ENCODE data around the gene NCAM1. TPM values are rescaled to one million over a fixed set of nuclear protein-coding genes. Genes with fewer than 3 reads are reported as not detected.

Gene NCAM1
- total and polyA plus RNA-seq, 2 donors (not counting 1 experiment from before 2014, with no cell fraction given) = 0.17 to 2.6 TPM

DNA sequence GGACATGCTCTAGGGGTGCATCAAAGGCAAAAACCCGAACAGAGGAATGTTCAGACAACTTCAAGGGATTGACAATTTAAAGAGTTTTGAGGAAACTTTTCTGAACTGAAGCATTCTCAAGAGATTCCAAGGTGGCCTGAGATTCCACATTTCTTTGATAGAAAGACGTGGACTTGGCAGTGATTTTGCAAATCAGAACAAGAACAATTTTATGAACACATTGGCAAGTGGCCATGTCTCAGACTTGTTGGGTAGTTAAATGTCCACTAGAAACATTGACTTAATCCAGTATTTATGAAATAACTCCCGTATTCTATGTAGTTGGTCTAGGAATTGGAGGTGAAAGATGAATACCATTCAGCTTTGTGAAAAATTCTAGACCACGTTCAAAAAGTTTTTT lies 13.8 kb downstream of the NCAM1 start:
- H2AFZ ChIP-seq (ENCODE audit: low read length) = no peak overlapping the region
- H3K36me3 ChIP-seq (ENCODE audit: control insufficient read depth, insufficient read depth, low read length) = no peaks in the 10 kb centered on the region
- H3K9ac ChIP-seq (ENCODE audit: insufficient read depth, low read length) = no peak overlapping the region
- H3K79me2 ChIP-seq (ENCODE audit: control insufficient read depth, insufficient read depth, low read length) = no peaks in the 10 kb centered on the region
- H3K4me3 ChIP-seq (replicated peaks in 1 of 4; ENCODE audit: control extremely low read depth in 1 of 4, insufficient read depth in 1 of 4, low read depth in 3 of 4, low read length in 4 of 4) = no peak overlapping the region
- H3K27ac ChIP-seq (ENCODE audit: insufficient read depth, low read length) = no peak overlapping the region
- no peaks in the 10 kb centered on the region for H3K27me3 ChIP-seq (ENCODE audit: control insufficient read depth, insufficient read depth, low read length)
- no peaks in the 10 kb centered on the region for H4K20me1 ChIP-seq (ENCODE audit: control insufficient read depth, extremely low read depth, insufficient read depth, low read length)
- no peak for DNase-seq (ENCODE audit: low read depth in 2 of 2)
- H3K4me1 ChIP-seq (ENCODE audit: control insufficient read depth, extremely low read depth, insufficient read depth, low read length) = no peaks in the 10 kb centered on the region
- no peaks in the 10 kb centered on the region for H3K9me3 ChIP-seq (ENCODE audit: control insufficient read depth, insufficient read depth, low read depth, low read length)
- TF ChIP-seq EZH2 (IDR thresholded peaks at IDR 0.05; ENCODE audit: low read length, missing control alignments) = no peak
- TF ChIP-seq, protein P1, sequence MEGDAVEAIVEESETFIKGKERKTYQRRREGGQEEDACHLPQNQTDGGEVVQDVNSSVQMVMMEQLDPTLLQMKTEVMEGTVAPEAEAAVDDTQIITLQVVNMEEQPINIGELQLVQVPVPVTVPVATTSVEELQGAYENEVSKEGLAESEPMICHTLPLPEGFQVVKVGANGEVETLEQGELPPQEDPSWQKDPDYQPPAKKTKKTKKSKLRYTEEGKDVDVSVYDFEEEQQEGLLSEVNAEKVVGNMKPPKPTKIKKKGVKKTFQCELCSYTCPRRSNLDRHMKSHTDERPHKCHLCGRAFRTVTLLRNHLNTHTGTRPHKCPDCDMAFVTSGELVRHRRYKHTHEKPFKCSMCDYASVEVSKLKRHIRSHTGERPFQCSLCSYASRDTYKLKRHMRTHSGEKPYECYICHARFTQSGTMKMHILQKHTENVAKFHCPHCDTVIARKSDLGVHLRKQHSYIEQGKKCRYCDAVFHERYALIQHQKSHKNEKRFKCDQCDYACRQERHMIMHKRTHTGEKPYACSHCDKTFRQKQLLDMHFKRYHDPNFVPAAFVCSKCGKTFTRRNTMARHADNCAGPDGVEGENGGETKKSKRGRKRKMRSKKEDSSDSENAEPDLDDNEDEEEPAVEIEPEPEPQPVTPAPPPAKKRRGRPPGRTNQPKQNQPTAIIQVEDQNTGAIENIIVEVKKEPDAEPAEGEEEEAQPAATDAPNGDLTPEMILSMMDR (conservative IDR thresholded peaks at IDR 0.05 in 1 of 2, IDR thresholded peaks at IDR 0.05 in 1 of 2; ENCODE audit: low read depth in 1 of 2, low read length in 2 of 2) = no peak
- H3K4me2 ChIP-seq (ENCODE audit: extremely low read depth, insufficient read depth, low read length) = no peak overlapping the region

DNA sequence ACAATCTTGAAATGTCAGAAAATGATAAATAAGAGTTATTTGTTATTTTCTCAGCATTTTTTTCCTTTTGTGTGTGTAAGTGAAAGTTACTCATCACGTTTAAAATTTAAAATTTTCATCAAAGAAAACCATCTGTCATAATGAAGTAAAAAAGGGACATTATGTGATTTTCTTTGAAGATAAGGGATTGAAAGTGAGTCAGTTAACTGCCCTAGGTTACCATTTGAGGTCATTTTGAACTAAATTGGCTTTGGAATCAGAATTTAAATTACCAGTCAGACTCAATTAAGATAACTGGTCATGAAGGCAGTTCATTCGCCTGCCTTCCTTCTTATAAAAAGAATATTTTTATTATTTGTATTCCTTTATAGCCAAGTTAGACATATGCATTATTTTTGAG lies 14.3 kb downstream of the NCAM1 start:
- TF ChIP-seq, protein P1 (conservative IDR thresholded peaks at IDR 0.05 in 1 of 2, IDR thresholded peaks at IDR 0.05 in 1 of 2; ENCODE audit: low read depth in 1 of 2, low read length in 2 of 2) = no peak
- no peak for TF ChIP-seq EZH2 (IDR thresholded peaks at IDR 0.05; ENCODE audit: low read length, missing control alignments)
- DNase-seq (ENCODE audit: low read depth in 2 of 2) = no peak
- no peaks in the 10 kb centered on the region for H4K20me1 ChIP-seq (ENCODE audit: control insufficient read depth, extremely low read depth, insufficient read depth, low read length)
- no peak overlapping the region for H3K9ac ChIP-seq (ENCODE audit: insufficient read depth, low read length)
- no peaks in the 10 kb centered on the region for H3K9me3 ChIP-seq (ENCODE audit: control insufficient read depth, insufficient read depth, low read depth, low read length)
- no peak overlapping the region for H3K4me2 ChIP-seq (ENCODE audit: extremely low read depth, insufficient read depth, low read length)
- H2AFZ ChIP-seq (ENCODE audit: low read length) = no peak overlapping the region
- no peaks in the 10 kb centered on the region for H3K4me1 ChIP-seq (ENCODE audit: control insufficient read depth, extremely low read depth, insufficient read depth, low read length)
- H3K27me3 ChIP-seq (ENCODE audit: control insufficient read depth, insufficient read depth, low read length) = no peaks in the 10 kb centered on the region
- H3K27ac ChIP-seq (ENCODE audit: insufficient read depth, low read length) = no peak overlapping the region
- H3K4me3 ChIP-seq (replicated peaks in 1 of 4; ENCODE audit: control extremely low read depth in 1 of 4, insufficient read depth in 1 of 4, low read depth in 3 of 4, low read length in 4 of 4) = no peak overlapping the region
- H3K79me2 ChIP-seq (ENCODE audit: control insufficient read depth, insufficient read depth, low read length) = no peaks in the 10 kb centered on the region
- H3K36me3 ChIP-seq (ENCODE audit: control insufficient read depth, insufficient read depth, low read length) = no peaks in the 10 kb centered on the region

DNA sequence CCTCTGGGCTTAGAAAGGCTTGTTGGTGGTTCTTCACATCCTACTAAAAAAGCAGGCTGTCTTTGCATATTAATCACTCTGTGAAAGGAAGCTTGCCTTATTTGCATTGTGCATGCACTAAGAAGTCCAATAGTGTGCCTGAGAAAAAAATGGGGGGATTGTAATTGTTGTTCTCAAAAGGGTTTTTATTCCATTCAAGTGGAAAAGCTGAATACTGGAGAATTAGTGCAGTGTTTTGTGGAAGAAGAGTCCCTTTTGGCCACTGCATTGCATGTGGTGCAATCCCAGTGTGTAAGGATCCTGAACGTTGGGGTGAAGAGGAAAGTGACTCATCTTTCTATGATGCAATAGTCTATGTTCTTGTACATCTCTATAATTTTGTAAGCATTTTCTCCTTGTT lies 16.5 kb downstream of the NCAM1 start:
- Histone ChIP-seq H3K36me3 (ENCODE audit: control insufficient read depth, insufficient read depth, low read length) (no peaks in the 10 kb centered on the region), H3K9me3 (ENCODE audit: control insufficient read depth, insufficient read depth, low read depth, low read length) (no peaks in the 10 kb centered on the region), H3K27me3 (ENCODE audit: control insufficient read depth, insufficient read depth, low read length) (no peaks in the 10 kb centered on the region), H3K79me2 (ENCODE audit: control insufficient read depth, insufficient read depth, low read length) (no peaks in the 10 kb centered on the region), H3K4me2 (ENCODE audit: extremely low read depth, insufficient read depth, low read length) (no peak overlapping the region), H3K4me3 (replicated peaks in 1 of 4; ENCODE audit: control extremely low read depth in 1 of 4, insufficient read depth in 1 of 4, low read depth in 3 of 4, low read length in 4 of 4) (no peak overlapping the region), H2AFZ (ENCODE audit: low read length) (no peak overlapping the region), H3K27ac (ENCODE audit: insufficient read depth, low read length) (no peak overlapping the region), H4K20me1 (ENCODE audit: control insufficient read depth, extremely low read depth, insufficient read depth, low read length) (no peaks in the 10 kb centered on the region), H3K4me1 (ENCODE audit: control insufficient read depth, extremely low read depth, insufficient read depth, low read length) (no peaks in the 10 kb centered on the region), H3K9ac (ENCODE audit: insufficient read depth, low read length) (no peak overlapping the region)
- DNase-seq (ENCODE audit: low read depth in 2 of 2) = peak; percentile 60 to 95
- TF ChIP-seq EZH2 (IDR thresholded peaks at IDR 0.05; ENCODE audit: low read length, missing control alignments) = no peak
- TF ChIP-seq, protein P1 (conservative IDR thresholded peaks at IDR 0.05 in 1 of 2, IDR thresholded peaks at IDR 0.05 in 1 of 2; ENCODE audit: low read depth in 1 of 2, low read length in 2 of 2) = no peak

Measured in fibroblast of lung (primary cell).